Iris pigment epithelial cell (primary cell): ENCODE results near the gene TMEM212.
A peak's percentile ranks its signal among the peaks of the same experiment; 100 is the strongest.

Source experiments
- DNase-seq: peaks from one replicate; pipeline ENCODE4 v3.0.0-alpha.2; 2011; ENCODE audit warnings: low read depth

TMEM212 gene

GRCh38 chr3:171842864-171843518 lies at the start of gene TMEM212:
TSS of gene TMEM212 (plus strand) at chr3:171843349. CDS start at chr3:171843384, 35 bp downstream.
- DNase-seq: peak; percentile 82

GRCh38 chr3:171796625-171797264 lies 46.4 kb upstream of the TMEM212 start:
- no peak for DNase-seq

DNA sequence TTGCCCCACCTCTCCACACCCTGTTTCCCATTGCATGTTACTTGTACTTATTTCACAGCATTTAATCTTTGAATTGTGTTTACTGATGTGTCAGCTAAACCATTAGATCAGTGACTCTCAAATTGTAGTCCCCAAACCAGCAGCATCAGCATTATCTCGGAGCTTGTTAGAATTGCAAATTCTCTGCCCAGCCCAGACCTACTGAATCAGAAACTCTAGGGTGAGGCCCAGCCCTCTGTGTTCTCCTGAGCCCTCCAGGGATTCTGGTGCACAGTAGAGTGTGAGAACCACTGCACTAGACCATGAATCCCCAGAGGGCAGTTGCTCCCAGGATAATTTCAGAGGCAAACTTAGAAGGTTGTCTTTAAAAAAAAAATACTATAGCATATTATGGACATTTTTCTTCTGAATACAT lies 45.9 kb upstream of the TMEM212 start:
- no peak for DNase-seq

DNA sequence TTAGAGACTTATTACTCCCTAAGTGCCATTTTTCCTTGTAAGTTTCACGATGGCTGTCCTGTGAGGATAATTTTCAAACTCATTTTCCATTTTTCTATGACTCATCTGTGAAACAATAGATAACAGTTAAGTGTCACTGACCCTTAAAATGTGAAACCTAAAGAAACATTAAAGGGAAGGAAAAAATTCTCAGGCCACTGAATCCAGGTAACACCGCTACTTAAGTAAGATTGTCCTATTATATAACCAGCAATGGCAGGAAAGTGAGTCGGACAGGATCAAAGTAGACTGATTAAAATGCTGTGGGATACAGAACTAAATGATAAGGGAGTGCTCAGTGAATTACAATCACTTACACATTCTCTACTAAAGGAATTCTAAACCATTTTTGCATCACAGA lies 45.3 kb upstream of the TMEM212 start:
- DNase-seq: no peak

DNA sequence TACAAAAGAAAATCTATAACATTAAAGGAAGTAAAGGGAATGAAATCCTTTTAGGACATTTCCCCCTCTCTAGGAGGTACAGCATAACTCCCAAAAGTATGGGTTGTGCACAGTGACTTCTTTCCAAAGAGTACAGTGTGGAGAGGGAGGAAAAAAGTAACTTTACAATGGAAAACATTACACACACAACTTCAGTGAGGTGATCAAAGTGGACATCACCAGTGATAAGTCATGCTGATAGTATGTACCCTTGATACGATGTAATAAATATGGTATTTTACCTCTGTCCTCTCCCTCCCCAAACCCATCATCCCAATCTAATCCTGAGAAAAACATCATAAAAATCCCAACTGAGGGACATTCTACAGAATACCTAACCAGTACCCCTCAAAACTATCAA lies 43.6 kb upstream of the TMEM212 start:
- peak; percentile 52 for DNase-seq

GRCh38 chr3:171801738-171802589 lies 41.2 kb upstream of the TMEM212 start:
- DNase-seq: peak; percentile 92

GRCh38 chr3:171802590-171802956 lies 40.6 kb upstream of the TMEM212 start:
- no peak for DNase-seq

DNA sequence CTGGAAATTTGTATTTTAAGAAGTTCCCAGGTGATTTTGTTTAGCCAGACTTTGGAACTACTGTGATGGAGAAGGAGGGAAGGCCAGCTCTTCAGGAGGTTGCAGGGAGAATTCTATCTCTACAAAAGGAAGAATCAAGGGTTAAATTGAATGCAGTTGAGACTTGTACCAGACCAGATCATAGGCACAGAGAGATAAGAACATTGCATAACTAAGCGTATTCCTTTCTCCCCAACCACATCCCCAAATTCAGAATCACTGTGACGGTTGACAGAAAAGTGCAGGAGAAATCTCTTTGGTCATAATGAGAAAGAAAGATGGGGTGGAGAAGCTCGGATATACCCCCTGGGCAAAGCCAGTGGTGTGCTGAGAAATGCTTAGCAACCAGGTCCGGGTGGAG lies 40.1 kb upstream of the TMEM212 start:
- no peak for DNase-seq

DNA sequence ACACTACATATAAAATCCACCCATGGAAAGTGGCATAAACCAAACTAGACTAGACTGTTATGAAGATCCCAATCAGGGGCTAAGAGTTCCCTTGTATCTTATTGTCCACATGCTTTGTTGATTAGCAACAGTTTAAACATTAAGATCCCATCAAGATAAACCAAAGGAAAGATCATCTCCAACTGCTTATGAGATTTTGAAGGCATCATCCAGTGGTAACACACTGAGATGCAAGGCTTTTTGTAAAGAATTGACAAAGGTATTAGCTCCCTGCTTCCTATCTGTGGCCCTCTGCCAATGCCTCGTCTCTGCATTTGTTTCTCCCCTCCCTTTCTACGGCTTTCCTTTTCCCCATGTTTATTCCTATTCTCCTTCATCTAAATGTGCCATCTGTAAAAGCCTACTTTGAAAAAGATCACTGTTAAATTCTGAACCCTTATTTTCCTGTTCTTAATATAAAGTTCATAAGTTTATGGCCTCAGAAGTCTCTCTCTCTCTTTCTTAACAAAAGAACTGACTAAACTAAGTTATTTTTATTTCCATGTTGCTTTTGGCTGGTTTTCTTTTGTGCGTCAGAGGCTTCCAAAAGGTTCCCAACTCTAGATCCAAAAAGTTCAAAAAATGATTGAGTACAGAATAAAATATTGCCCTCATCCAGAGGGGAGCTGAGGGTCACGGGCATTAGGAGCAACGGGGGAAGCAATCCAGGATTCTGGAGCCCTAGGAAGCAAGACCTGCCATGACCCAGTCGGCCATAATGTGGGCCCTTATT lies 38.3 kb upstream of the TMEM212 start:
- peak; percentile 57 for DNase-seq

DNA sequence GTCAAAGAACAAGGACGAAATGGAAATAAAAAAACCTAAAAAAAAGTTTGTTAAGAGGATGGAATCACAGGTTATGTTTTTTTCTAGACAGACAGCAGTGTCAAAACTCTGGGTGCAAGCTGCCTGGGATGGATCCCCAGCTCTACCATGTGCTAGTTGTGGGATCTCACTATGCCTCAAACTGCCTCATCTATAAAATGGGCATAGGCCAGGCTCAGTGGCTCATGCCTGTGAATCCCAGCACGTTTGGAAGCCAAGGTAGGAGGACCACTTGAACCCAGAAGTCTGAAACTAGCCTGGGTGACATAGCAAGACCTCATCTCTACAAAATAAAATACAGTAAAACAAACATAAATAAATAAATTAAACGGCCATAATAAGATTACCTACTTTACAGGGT lies 37.5 kb upstream of the TMEM212 start:
- DNase-seq: no peak

DNA sequence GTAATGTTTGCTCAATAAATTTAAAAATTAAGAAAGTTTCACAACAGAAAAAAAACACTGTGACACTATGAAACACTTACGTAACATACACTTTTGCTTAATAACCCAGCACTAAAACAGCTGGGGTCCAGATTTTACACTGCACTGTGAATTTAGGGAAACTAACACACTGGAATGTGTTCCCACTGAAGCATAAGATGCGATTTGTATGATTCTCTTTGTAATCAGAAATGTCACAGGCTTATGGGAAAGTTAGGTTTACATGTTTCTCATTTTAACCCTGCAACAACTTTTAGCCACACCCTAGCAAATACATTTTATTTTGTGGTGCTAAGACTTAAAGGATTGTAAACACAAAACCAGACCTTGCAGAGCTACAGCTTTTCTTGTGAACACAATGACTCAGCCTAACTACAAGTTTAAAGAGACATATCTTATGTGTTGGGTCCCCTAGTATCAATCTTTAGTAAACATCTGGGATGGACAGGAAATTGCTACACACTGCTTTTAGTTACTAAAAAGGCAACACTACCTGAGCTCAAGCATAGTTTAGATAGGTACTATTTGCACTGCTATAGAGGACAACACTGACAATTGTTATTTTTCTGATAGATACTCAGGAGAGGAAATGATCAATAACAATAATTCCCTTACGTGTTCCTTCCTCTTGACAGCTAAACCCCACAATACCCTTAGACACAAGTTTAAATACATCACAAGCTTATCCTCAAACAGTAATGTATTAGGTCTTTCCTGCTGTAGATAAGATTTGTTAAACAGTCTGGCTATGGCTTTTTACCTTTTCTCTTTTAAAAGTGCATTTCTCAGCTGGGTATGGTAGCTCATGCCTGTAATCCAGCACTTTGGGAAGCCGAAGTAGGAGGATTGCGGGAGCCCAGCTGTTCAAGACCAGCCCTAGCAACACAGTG lies 36.7 kb upstream of the TMEM212 start:
- peak; percentile 95 for DNase-seq

- no peak for DNase-seq
Observed at GRCh38 chr3:171807129-171807675, 35.9 kb upstream of the TMEM212 start.

DNA sequence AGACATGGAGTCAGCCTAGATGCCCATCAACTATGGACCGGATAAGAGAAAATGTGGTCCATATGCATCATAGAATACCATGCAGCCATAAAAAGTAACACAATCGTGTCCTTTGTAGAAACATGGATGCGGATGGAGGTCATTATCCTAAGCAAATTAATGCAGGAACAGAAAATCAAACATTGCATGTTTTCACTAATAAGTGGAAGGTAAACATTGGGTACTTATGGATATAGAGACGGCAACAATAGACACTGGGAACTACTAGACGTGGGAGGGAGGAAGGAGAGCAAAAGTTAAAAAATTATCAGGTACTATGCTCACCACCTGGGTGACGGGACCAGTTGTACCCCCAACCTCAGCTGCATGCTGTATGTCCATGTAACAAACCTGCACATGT lies 35.3 kb upstream of the TMEM212 start:
- DNase-seq: no peak

- DNase-seq: peak; percentile 75
Observed at GRCh38 chr3:171809611-171809860, 33.6 kb upstream of the TMEM212 start.

GRCh38 chr3:171809861-171810628 lies 33.1 kb upstream of the TMEM212 start, which contains the start of gene PLD1:
TSS of gene PLD1 (minus strand) at chr3:171810483. CDS start at chr3:171738051, 72,432 bp downstream.
- DNase-seq: peak; percentile 90

GRCh38 chr3:171810629-171811294 lies 32.4 kb upstream of the TMEM212 start:
- no peak for DNase-seq

GRCh38 chr3:171811295-171811912 lies 31.7 kb upstream of the TMEM212 start:
- peak; percentile 100 for DNase-seq

DNA sequence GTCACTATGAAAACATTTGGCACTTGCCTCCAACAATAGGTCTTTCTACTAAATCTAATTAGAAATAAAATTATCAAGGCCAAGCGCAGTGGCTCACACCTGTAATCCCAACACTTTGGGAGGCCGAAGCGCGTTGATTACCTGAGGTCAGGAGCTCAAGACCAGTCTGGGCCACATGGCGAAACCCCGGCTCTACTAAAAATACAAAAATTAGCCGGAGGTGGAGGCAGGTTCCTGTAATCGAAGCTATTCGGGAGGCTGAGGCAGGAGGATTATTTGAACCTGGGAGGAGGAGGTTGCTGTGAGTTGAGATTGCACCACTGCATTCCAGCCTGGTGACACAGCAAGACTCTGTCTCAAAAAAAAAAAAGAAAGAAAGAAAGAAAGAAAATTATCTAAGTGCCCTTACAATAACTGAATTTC lies 31.2 kb upstream of the TMEM212 start:
- peak; percentile 84 for DNase-seq

GRCh38 chr3:171812811-171813210 lies 30.3 kb upstream of the TMEM212 start:
- DNase-seq: no peak
